ENCODE measurements around the gene AP2A2. TPM values are rescaled to one million over a fixed set of nuclear protein-coding genes. Genes with fewer than 3 reads are reported as not detected.

AP2A2 gene
- total RNA-seq, 1 experiment from 2014 or later: 29.6 TPM

DNA sequence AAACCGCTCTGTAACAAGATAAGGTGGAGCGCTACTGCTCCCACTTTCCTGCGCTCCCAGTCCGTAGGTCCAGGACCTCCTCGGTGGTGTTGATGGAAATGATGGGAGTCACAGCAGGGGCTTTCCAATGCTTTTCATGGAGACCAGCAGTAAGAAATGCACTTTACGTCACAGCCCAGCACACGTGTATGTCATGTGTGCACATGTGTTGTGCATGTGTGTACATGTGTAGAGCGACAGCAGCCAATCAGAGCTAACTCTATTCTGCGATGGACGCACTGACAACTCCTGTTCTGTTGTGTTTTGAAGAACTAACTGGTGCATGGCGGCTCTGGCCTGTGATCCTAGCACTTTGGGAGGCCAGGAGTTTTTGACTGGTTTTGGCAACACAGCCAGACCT is 16.3 kb upstream of the AP2A2 start:
- ATAC-seq (no peak), DNase-seq (no peak)
- Histone ChIP-seq H3K9ac (ENCODE audit: low read length) (peak overlapping the region; percentile 99), H3K4me2 (ENCODE audit: low read length) (peak overlapping the region; percentile 99), H3K9me2 (replicated peaks; ENCODE audit: low read length) (no peaks in the 10 kb centered on the region), H3K79me2 (ENCODE audit: low read length) (peaks cover 40% of the 10 kb centered on the region), H3K4me3 (ENCODE audit: low read length) (peak overlapping the region; percentile 99), H3F3A (ENCODE audit: low read length, unreplicated experiment) (no peaks in the 10 kb centered on the region), H3K27me3 (ENCODE audit: low read length) (no peaks in the 10 kb centered on the region), H2AFZ (ENCODE audit: low read length) (no peak overlapping the region), H3K27ac (ENCODE audit: low read length) (no peak overlapping the region), H3K9me3 (ENCODE audit: low read length) (no peaks in the 10 kb centered on the region), H3K36me3 (ENCODE audit: low read depth, low read length) (peaks cover 2% of the 10 kb centered on the region; the same call in 1 of the 2 replicates), H3K4me1 (ENCODE audit: insufficient read depth, low read length) (peaks cover 16% of the 10 kb centered on the region), H4K20me1 (ENCODE audit: low read length) (no peaks in the 10 kb centered on the region)
- no peak for TF ChIP-seq EZH2phosphoT487 (IDR thresholded peaks at IDR 0.05; ENCODE audit: borderline replicate concordance, low read length)
- BruUV-seq (replicated peaks): no TSS peak
- CTCF ChIA-PET: no interaction called here
- POLR2A ChIA-PET (ENCODE audit: unreplicated experiment): interaction anchor here (0.7 kb wide), 1 partner anchor 90 kb away, joined by 19 read pairs; the partner anchor contains the start of gene PNPLA2
- intact Hi-C loops (cut with micrococcal nuclease): no loop called here

DNA sequence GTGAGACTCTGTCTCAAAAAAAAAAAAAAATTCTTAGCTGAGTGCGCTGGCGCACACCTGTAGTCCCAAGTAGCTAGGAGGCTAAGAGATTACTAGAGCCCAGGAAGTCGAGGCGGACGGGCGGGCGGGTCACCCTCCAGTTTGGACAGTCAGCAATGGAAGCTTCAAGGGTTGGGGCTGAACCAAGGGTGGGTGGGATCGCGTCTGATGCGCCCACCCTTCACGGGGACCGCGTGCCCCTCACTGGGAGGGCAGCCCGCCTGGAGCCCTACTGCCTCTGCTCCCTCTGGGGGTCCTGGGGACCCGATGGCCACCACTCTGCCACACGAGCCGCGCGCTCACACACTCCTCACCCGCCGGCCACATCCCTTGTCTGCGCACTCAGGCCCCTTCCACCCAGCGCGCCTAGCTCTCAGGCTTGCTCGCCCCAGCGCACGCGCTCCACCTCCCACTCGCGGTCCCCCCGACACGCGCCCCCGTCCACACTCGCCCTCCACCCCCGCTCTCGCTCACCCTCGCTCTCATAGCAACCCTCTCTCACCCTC is 15.6 kb upstream of the AP2A2 start:
- H3K4me1 ChIP-seq (ENCODE audit: insufficient read depth, low read length): peaks cover 16% of the 10 kb centered on the region
- H3K9ac ChIP-seq (ENCODE audit: low read length): peak overlapping the region; percentile 99
- H2AFZ ChIP-seq (ENCODE audit: low read length): peak overlapping the region; percentile 91
- H3K36me3 ChIP-seq (ENCODE audit: low read depth, low read length): no peaks in the 10 kb centered on the region; the same call in 1 of the 2 replicates
- no peaks in the 10 kb centered on the region for H3K9me3 ChIP-seq (ENCODE audit: low read length)
- H3K9me2 ChIP-seq (replicated peaks; ENCODE audit: low read length): no peaks in the 10 kb centered on the region
- peak overlapping the region; percentile 50 for H3K27ac ChIP-seq (ENCODE audit: low read length)
- intact Hi-C loops (cut with micrococcal nuclease): no loop called here
- peak; percentile 12 for ATAC-seq
- H3K27me3 ChIP-seq (ENCODE audit: low read length): no peaks in the 10 kb centered on the region
- H4K20me1 ChIP-seq (ENCODE audit: low read length): no peaks in the 10 kb centered on the region
- H3K4me2 ChIP-seq (ENCODE audit: low read length): peak overlapping the region; percentile 99
- ChIA-PET POLR2A (ENCODE audit: unreplicated experiment) (interaction anchor here (0.7 to 1.1 kb wide), 2 partner anchors 91 to 143 kb away, joined by 5 to 19 read pairs; partner anchors contain the start of gene PNPLA2), CTCF (no interaction called here)
- DNase-seq: no peak
- H3K4me3 ChIP-seq (ENCODE audit: low read length): peak overlapping the region; percentile 99
- peaks cover 40% of the 10 kb centered on the region for H3K79me2 ChIP-seq (ENCODE audit: low read length)
- no peak for TF ChIP-seq EZH2phosphoT487 (IDR thresholded peaks at IDR 0.05; ENCODE audit: borderline replicate concordance, low read length)
- TF ChIP-seq, protein P1, sequence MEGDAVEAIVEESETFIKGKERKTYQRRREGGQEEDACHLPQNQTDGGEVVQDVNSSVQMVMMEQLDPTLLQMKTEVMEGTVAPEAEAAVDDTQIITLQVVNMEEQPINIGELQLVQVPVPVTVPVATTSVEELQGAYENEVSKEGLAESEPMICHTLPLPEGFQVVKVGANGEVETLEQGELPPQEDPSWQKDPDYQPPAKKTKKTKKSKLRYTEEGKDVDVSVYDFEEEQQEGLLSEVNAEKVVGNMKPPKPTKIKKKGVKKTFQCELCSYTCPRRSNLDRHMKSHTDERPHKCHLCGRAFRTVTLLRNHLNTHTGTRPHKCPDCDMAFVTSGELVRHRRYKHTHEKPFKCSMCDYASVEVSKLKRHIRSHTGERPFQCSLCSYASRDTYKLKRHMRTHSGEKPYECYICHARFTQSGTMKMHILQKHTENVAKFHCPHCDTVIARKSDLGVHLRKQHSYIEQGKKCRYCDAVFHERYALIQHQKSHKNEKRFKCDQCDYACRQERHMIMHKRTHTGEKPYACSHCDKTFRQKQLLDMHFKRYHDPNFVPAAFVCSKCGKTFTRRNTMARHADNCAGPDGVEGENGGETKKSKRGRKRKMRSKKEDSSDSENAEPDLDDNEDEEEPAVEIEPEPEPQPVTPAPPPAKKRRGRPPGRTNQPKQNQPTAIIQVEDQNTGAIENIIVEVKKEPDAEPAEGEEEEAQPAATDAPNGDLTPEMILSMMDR (conservative IDR thresholded peaks at IDR 0.05; ENCODE audit: low read depth, low read length): no peak
- no peak for TF ChIP-seq EZH2 (IDR thresholded peaks at IDR 0.05; ENCODE audit: low read length, unreplicated experiment)
- no TSS peak for BruUV-seq (replicated peaks)
- H3F3A ChIP-seq (ENCODE audit: low read length, unreplicated experiment): no peaks in the 10 kb centered on the region

DNA sequence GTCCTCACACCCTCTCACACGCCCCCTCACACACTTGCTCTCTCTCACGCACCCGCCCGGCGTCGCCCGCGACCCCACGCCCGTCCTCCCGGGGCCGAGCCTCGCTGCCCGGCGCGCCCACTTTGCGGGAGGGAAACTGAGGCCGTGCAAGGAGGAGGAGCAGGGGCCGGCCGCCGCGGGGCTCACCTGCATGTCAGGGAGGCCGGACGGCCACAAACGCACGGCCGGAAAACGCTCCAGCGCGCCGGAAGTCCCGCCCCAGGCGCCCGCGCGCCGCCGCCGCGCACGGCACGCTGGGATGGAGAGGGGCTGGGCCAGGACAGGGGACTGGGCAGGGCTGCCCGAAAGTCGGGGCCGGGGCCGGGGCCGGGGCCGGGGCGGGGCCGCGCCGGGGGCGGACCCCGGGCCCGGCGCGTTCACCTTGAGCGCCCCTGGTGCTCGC is 15.1 kb upstream of the AP2A2 start, which contains the start of gene CHID1:
TSS of gene CHID1 (minus strand) at position 222 of the 442 bp plus-strand sequence. CDS start 5,994 bp downstream, outside the sequence.
- Histone ChIP-seq H3K4me1 (ENCODE audit: insufficient read depth, low read length) (peaks cover 16% of the 10 kb centered on the region), H2AFZ (ENCODE audit: low read length) (peak within 1 kb of the TSS; percentile 91), H3K79me2 (ENCODE audit: low read length) (peaks cover 40% of the 10 kb centered on the region), H3F3A (ENCODE audit: low read length, unreplicated experiment) (no peaks in the 10 kb centered on the region), H3K9me2 (replicated peaks; ENCODE audit: low read length) (no peaks in the 10 kb centered on the region), H3K27ac (ENCODE audit: low read length) (peak within 1 kb of the TSS; percentile 59), H3K9ac (ENCODE audit: low read length) (peak within 1 kb of the TSS; percentile 99), H3K36me3 (ENCODE audit: low read depth, low read length) (no peaks in the 10 kb centered on the region; the same call in 1 of the 2 replicates), H3K27me3 (ENCODE audit: low read length) (no peaks in the 10 kb centered on the region), H4K20me1 (ENCODE audit: low read length) (no peaks in the 10 kb centered on the region), H3K4me3 (ENCODE audit: low read length) (peak within 1 kb of the TSS; percentile 99), H3K9me3 (ENCODE audit: low read length) (no peaks in the 10 kb centered on the region), H3K4me2 (ENCODE audit: low read length) (peak within 1 kb of the TSS; percentile 99)
- ChIA-PET CTCF (interaction anchor here (0.5 kb wide), 1 partner anchor 17 kb away, joined by 5 read pairs; no protein-coding TSS in a partner anchor), POLR2A (ENCODE audit: unreplicated experiment) (interaction anchor here (1.1 kb wide), 1 partner anchor 143 kb away, joined by 5 read pairs; no protein-coding TSS in a partner anchor)
- no TSS peak for BruUV-seq (replicated peaks)
- DNase-seq (peak; percentile 87), ATAC-seq (peak; percentile 97)
- intact Hi-C loops (cut with micrococcal nuclease): no loop called here
- TF ChIP-seq EZH2phosphoT487 (IDR thresholded peaks at IDR 0.05; ENCODE audit: borderline replicate concordance, low read length) (no peak), EZH2 (IDR thresholded peaks at IDR 0.05; ENCODE audit: low read length, unreplicated experiment) (no peak)
- TF ChIP-seq, protein P1 (conservative IDR thresholded peaks at IDR 0.05; ENCODE audit: low read depth, low read length): no peak

All from PC-3 (cell line).